ENCODE data around the gene CXCL8. TPM values are rescaled to one million over a fixed set of nuclear protein-coding genes. Genes with fewer than 3 reads are reported as not detected.

Gene CXCL8
- polyA plus RNA-seq, 1 of the 3 experiments (the other 2 are of a cell fraction): 6.0 TPM

DNA sequence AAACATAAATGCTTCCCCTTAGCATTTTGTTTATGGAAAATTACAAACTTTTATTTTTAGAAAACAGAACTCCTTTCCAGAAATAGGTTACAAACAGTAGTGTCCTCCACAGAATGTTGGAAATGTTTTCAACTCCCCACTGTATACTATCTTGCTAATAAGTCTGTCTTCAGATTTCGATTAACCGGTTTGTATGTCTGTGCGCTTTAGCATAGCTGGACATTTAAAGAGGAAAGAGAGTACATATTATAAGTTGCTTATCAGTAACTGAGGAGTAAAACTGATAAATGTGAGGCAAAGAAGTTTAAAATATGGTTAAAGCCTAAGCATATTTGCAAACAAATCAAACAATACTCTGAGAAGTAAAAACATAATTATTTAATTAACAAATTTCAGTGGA is 3.4 kb downstream of the CXCL8 start:
- H3K9ac ChIP-seq: no peak overlapping the region
- H3K4me2 ChIP-seq: no peak overlapping the region
- POLR2A ChIA-PET: no interaction called here
- H3K27ac ChIP-seq (ENCODE audit: low read depth in 2 of 2, low read length in 1 of 2): no peak overlapping the region
- H3K9me3 ChIP-seq: peaks cover 3% of the 10 kb centered on the region; the same call in 1 of the 2 replicates
- no peak overlapping the region for H2AFZ ChIP-seq (ENCODE audit: low read depth)
- H4K20me1 ChIP-seq (ENCODE audit: insufficient read depth): no peaks in the 10 kb centered on the region
- CTCF ChIA-PET: no interaction called here
- no peak for DNase-seq
- H3K27me3 ChIP-seq (ENCODE audit: insufficient read depth): no peaks in the 10 kb centered on the region
- H3K4me1 ChIP-seq (ENCODE audit: control insufficient read depth in 1 of 2, insufficient read depth in 2 of 2, low read depth in 1 of 2, low read length in 1 of 2): no peaks in the 10 kb centered on the region; a peak in 2 of 4 replicates
- H3K79me2 ChIP-seq (ENCODE audit: insufficient read depth): no peaks in the 10 kb centered on the region
- TF ChIP-seq FOSL2 (IDR thresholded peaks at IDR 0.05; ENCODE audit: borderline replicate concordance, low read depth) (no peak), EP300 (IDR thresholded peaks at IDR 0.05; ENCODE audit: borderline replicate concordance in 1 of 2, low read depth in 1 of 2, low read length in 1 of 2) (no peak), EZH2phosphoT487 (IDR thresholded peaks at IDR 0.05; ENCODE audit: borderline replicate concordance, low read depth) (no peak), ZBTB33 (IDR thresholded peaks at IDR 0.05; ENCODE audit: borderline replicate concordance, low read depth) (no peak), SIN3A (IDR thresholded peaks at IDR 0.05; ENCODE audit: borderline replicate concordance, low read depth, low read length) (no peak), NFIC (IDR thresholded peaks at IDR 0.05; ENCODE audit: borderline replicate concordance) (no peak), RFX5 (IDR thresholded peaks at IDR 0.05; ENCODE audit: low read length) (no peak), GABPA (IDR thresholded peaks at IDR 0.05; ENCODE audit: low read depth) (no peak), USF2 (IDR thresholded peaks at IDR 0.05; ENCODE audit: borderline replicate concordance, low read depth, low read length) (no peak), GATA2 (CRISPR knock-in tag; IDR thresholded peaks at IDR 0.05) (no peak), SMC3 (IDR thresholded peaks at IDR 0.05; ENCODE audit: low read depth, low read length) (no peak), ELF1 (IDR thresholded peaks at IDR 0.05) (no peak), MAX (IDR thresholded peaks at IDR 0.05; ENCODE audit: low read depth) (no peak)
- TF ChIP-seq, protein P1, sequence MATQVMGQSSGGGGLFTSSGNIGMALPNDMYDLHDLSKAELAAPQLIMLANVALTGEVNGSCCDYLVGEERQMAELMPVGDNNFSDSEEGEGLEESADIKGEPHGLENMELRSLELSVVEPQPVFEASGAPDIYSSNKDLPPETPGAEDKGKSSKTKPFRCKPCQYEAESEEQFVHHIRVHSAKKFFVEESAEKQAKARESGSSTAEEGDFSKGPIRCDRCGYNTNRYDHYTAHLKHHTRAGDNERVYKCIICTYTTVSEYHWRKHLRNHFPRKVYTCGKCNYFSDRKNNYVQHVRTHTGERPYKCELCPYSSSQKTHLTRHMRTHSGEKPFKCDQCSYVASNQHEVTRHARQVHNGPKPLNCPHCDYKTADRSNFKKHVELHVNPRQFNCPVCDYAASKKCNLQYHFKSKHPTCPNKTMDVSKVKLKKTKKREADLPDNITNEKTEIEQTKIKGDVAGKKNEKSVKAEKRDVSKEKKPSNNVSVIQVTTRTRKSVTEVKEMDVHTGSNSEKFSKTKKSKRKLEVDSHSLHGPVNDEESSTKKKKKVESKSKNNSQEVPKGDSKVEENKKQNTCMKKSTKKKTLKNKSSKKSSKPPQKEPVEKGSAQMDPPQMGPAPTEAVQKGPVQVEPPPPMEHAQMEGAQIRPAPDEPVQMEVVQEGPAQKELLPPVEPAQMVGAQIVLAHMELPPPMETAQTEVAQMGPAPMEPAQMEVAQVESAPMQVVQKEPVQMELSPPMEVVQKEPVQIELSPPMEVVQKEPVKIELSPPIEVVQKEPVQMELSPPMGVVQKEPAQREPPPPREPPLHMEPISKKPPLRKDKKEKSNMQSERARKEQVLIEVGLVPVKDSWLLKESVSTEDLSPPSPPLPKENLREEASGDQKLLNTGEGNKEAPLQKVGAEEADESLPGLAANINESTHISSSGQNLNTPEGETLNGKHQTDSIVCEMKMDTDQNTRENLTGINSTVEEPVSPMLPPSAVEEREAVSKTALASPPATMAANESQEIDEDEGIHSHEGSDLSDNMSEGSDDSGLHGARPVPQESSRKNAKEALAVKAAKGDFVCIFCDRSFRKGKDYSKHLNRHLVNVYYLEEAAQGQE (IDR thresholded peaks at IDR 0.05; ENCODE audit: low read depth, low read length): no peak
- TF ChIP-seq, protein P2, sequence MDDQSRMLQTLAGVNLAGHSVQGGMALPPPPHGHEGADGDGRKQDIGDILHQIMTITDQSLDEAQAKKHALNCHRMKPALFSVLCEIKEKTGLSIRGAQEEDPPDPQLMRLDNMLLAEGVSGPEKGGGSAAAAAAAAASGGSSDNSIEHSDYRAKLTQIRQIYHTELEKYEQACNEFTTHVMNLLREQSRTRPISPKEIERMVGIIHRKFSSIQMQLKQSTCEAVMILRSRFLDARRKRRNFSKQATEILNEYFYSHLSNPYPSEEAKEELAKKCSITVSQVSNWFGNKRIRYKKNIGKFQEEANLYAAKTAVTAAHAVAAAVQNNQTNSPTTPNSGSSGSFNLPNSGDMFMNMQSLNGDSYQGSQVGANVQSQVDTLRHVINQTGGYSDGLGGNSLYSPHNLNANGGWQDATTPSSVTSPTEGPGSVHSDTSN (IDR thresholded peaks at IDR 0.05): no peak
- H3K9me2 ChIP-seq: no peaks in the 10 kb centered on the region
- H3K4me3 ChIP-seq (ENCODE audit: low read depth in 2 of 2, low read length in 1 of 2): no peak overlapping the region
- no peaks in the 10 kb centered on the region for H3K36me3 ChIP-seq (replicated peaks in 1 of 2; ENCODE audit: control insufficient read depth in 1 of 2, insufficient read depth in 2 of 2, low read length in 1 of 2)
- 56% methylated on average over 3 of the region's 3 CpGs for WGBS (ENCODE audit: low lambda C conversion rate)
- peaks cover 21% of the 10 kb centered on the region for H3F3A ChIP-seq (replicated peaks; ENCODE audit: insufficient read depth)
